ENCODE measurements around the gene IQCK.

The IQCK gene

DNA sequence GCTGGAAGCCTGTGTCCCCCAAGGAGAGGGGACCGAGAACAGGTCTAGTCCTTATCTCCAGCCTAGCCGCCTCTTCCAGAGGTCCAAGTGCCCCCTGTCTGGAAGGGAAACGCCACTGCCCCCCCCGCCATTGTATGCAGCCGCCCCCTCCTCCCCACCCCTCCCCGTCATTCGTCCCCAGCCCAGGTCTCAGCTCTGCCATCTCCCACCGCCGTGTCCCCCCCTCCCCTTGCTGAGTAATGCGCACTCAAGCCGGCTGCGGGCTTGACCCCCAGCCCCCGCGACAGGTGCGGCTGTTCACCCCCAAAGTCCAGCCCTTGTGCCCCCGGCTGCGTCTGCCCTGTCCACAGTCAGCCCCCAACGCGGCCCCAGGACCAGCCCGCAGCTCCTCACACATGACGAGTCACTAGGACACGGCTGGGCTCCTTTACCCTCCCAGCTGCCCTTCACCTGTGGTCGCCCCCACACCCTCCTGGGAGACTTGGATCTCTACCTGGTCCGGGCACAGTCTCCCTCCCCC lies 166.0 kb downstream of the IQCK start:
- DNase-seq (ENCODE audit: low spot score): no peak

DNA sequence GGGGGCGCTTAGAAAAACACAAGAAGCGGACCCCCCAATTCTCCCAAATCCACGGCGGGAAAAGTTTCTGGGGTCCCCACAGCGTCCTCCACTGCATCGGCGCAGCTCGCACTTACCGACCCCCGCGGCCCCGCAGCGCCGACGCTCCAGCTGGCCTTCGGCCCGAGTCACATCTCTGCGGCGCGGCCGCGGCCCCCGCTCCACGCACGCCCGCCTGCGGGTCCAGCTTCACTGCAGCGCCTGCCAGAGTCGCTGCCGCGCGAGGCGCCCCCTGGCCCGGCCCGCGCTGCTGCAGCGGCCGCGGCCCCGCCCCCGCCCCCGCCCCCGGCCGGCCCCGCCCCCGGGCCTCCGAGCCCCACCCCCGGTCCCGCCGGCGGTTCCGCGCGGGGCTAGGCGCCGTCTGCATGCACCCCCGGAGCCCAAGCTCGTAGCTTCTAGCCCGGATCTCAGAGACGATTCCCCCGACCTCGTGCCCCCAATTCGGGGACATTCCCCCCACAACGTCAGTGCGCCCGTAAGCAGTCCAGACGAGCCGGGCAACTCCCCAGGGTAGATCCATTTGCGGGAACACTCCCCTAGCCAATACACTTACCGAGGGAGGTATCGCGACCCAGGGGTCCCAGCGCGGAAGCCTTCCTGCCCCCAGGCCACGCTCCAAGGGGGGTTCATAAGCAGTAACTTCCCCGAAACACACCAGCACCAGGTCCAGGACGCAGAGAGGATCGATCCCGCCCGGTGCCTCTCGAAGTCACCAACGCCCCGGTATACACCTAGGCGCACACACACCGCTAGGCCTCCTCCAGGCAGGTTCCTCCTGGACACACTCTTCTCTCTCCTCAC lies 166.8 kb downstream of the IQCK start, which contains the start of gene GPRC5B:
Gene GPRC5B, minus strand, starts transcription at position 238 of the 840 bp plus-strand sequence. CDS start 12,003 bp downstream, outside the sequence.
- peak; percentile 60 for DNase-seq (ENCODE audit: low spot score)

GRCh38 chr16:19885451-19886072 lies 167.5 kb downstream of the IQCK start:
- DNase-seq (ENCODE audit: low spot score): no peak

DNA sequence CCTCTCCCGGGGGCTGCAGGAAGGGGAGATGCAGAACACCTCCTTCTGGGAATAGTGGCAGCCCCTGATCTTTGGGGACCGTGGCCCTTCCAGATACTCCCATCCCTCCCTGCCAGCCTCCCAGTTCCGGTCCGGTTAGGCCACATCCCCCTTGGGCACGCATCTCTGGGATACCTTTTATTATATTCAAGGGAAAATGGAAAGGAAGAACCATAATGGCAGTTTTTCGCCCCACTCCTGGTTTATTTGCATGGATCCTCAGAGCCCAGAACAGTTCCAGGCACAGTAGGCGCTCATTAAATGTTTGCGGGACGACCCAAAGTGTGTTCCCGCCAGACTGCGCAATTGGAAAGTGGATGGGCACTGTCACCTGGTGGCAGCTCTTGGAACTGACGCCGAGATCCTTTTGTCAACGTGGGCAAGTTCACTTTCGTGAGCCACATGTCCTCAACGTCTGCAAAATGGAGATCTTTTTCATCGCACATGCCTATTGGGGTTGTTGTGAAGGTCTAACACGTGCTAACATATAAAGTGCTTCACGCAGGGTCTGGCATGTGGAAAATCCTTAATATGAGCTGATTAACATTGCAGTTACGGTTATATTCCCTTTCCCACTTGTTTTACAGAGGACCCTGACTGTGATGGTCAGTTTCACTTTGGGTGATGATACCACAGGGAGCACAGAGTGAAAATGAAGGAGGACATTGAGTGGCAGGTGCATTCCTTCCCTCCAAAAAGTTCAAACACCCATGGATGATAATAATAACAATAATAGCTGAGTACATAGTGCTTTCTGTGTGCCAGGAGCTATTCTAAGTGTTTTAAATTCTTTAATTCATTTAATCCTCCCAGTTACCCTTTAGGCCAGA lies 168.2 kb downstream of the IQCK start:
- DNase-seq (ENCODE audit: low spot score): peak; percentile 82

DNA sequence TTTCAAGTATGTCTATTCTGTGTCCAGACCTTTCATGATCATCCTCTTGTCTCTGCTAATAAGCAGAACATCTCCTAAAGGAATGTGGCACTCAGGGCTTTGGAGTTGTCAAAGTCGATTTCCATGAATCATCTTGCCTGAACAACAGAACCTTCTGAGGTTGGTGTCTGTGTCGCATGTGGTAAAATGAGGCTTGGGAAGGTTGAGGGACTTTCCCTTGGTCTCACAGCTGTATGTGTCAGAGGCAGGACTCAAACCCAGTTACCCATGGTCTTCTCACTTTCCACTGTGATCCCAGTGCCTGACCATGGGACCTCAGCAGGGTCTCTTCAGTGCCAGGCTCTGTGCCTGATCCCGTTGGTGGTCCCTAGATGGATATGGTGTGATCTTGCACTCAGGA lies 170.8 kb downstream of the IQCK start:
- no peak for DNase-seq (ENCODE audit: low spot score)

DNA sequence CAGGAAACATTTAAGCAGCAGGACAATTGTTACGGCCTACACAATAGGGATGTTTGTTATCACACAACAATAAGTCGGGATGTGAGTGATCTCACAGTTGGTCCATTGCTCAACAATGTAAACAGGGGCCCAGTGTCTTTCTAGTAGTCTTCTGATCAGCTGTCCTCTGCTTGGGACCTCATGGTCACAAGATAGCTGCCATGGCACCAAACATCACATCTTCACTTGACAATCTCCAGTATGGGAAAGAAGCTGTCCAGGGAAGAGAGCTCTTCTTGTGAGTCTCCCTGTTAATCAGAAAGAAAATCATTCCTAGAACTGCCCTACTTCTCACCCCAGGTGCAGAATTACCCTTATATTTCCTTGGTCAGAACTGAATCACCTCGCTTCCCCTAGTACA lies 172.8 kb downstream of the IQCK start:
- no peak for DNase-seq (ENCODE audit: low spot score)

- no peak for DNase-seq (ENCODE audit: low spot score)
Measured at GRCh38 chr16:19892902-19893301, 174.8 kb downstream of the IQCK start.

- no peak for DNase-seq (ENCODE audit: low spot score)
Measured at GRCh38 chr16:19894586-19894985, 176.5 kb downstream of the IQCK start.

DNA sequence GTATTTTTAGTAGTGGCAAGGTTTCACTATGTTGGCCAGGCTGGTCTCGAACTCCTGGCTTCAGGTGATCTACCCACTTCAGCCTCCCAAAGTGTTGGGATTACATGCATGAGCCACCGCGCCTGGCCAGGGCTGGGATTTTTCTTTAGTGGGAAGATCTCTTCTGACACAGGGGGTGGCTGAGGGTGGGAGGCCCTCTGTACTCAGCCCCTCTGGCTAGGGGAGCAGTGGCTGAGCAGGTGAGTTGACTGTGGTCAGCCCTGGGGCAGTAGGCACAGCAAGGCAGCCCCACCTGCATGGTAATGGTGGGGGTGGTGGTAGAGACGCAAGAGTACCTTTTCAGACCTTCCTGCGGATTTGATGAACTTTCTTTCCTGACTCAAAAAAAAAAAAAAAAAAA lies 178.9 kb downstream of the IQCK start:
- no peak for DNase-seq (ENCODE audit: low spot score)

DNA sequence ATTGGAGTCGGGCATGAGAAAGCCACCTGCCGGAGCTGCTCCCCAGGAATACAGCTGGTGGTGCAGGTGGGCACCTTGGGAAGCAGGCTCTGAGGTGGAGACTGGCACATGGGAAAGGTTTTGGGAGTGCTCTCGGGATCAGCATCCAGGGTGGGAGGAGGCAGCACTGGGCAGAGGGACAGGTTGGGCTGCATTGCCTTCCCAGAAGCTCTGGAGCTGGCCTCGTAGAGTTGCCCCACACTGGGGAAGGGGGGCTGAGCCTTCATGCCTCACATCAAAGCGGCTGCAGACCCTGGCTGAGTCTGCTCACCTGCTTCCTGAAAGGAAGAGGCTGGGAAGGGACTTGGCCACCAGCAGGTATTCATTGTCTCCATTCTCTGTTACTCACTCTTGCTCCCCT lies 180.1 kb downstream of the IQCK start:
- DNase-seq (ENCODE audit: low spot score): no peak

- peak; percentile 74 for DNase-seq (ENCODE audit: low spot score)
Measured at GRCh38 chr16:19898924-19899604, 181.0 kb downstream of the IQCK start.

DNA sequence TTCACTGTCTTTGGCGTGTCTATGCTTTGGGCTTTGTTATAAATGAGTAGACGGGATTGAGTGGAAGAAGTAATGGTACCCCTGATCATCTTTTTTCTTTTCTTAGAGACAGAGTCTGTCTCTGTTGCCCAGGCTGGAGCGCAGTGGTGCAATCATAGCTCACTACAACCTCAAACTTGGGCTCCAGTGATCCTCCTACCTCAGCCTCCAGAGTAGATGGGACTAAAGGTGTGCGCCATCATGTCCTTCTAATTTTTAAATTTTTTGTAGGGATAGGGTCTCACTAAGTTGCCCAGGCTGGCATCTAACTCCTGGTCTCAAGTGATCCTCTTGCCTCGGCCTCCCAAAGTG lies 181.5 kb downstream of the IQCK start:
- no peak for DNase-seq (ENCODE audit: low spot score)

DNA sequence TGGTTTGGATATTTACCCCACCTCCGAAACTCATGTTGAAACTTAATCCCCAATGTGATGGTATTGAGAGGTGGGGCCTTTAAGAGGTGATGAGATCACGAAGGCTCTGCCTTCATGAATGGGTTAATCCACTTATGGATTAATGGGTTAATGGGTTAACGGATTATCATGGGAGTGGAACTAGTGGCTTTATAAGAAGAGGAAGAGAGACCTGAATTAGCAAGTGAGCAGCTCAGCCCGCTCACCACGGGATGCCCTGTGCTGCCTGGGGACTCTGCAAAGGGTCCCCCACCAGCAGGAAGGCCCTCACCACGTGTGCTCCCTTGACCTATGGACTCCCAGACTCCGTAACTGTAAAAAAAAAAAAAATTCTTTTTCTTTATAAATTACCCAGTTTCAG lies 183.1 kb downstream of the IQCK start:
- no peak for DNase-seq (ENCODE audit: low spot score)

GRCh38 chr16:19907161-19907992 lies 189.3 kb downstream of the IQCK start:
- peak; percentile 90 for DNase-seq (ENCODE audit: low spot score)

Small RNA genes within 50 kb of the gene (small RNA-seq; reads per million reads assigned to genes)
- 0 reads per million in 2 experiments for gene LARP7P2
